IMR-90 (cell line): ENCODE results near the gene GSPT1. TPM values are rescaled to one million over a fixed set of nuclear protein-coding genes. Genes with fewer than 3 reads are reported as not detected.

Source experiments
- ATAC-seq: fragments of 200-7000 bp; cut with Tn5 transposase; 2 replicates; pipeline ENCODE4 v1.9.1; 2020; ENCODE audit warnings: low read depth, mild to moderate bottlenecking, moderate library complexity
- BruUV-seq: library from RNA; stranded (reverse); fragments of 400-500 nt; replicated peaks from 2 replicates; lab custom pipeline; 2021; lab: Mats Ljungman, UMichigan
- CTCF ChIA-PET: fragments of 300-600 bp; formaldehyde crosslinking; extraction: SDS; loops from one replicate; lab custom pipeline; 2021; ENCODE audit warnings: antibody characterized with exemption; lab: Yijun Ruan, JAX
- POLR2A ChIA-PET: fragments of 300-600 bp; sonication (Branson Sonifier 250); formaldehyde crosslinking; loops from one replicate; lab custom pipeline; 2022; ENCODE audit warnings: antibody characterized with exemption; ENCODE audit not compliant: unreplicated experiment; lab: Charles Lee
- DNase-seq: peaks from one replicate; pipeline ENCODE4 v3.0.0; 2013
- H2AFZ ChIP-seq: replicated peaks from 2 replicates; pipeline ENCODE3; 2013; ENCODE audit warnings: low read length, mild to moderate bottlenecking; ENCODE audit not compliant: poor library complexity
- H2AK5ac ChIP-seq: 2 replicates; pipeline ENCODE4 v1.6.1; 2013; ENCODE audit warnings: low read depth, low read length, inconsistent platforms
- H2AK9ac ChIP-seq: replicated peaks from 2 replicates; pipeline ENCODE3; 2013; ENCODE audit warnings: mild to moderate bottlenecking, low read depth, low read length, moderate library complexity; ENCODE audit not compliant: poor library complexity
- H2BK120ac ChIP-seq: 2 replicates; pipeline ENCODE4 v1.6.1; 2013; ENCODE audit warnings: low read depth, low read length, inconsistent platforms
- H2BK15ac ChIP-seq: 3 replicates; pipeline ENCODE4 v1.6.1; 2013; ENCODE audit warnings: low read depth, low read length, inconsistent platforms
- H2BK20ac ChIP-seq: 2 replicates; pipeline ENCODE4 v1.6.1; 2013; ENCODE audit warnings: low read depth, mild to moderate bottlenecking, inconsistent platforms, low read length, moderate library complexity
- H2BK5ac ChIP-seq: 2 replicates; pipeline ENCODE4 v1.6.1; 2013; ENCODE audit warnings: mild to moderate bottlenecking, low read depth, low read length, inconsistent platforms; ENCODE audit not compliant: poor library complexity, severe bottlenecking
- H3K14ac ChIP-seq: replicated peaks from 2 replicates; pipeline ENCODE4 v1.6.1; 2013; ENCODE audit warnings: low read depth, low read length, inconsistent platforms
- H3K18ac ChIP-seq: 2 replicates; pipeline ENCODE4 v1.6.1; 2013; ENCODE audit warnings: low read depth, low read length, control low read depth
- H3K23ac ChIP-seq: 2 replicates; pipeline ENCODE4 v1.6.1; 2013; ENCODE audit warnings: low read depth, low read length, inconsistent platforms
- H3K27ac ChIP-seq: 2 replicates; pipeline ENCODE4 v1.5.1; 2013; ENCODE audit warnings: mild to moderate bottlenecking, control low read depth, low read length; ENCODE audit not compliant: insufficient read depth
- H3K27me3 ChIP-seq: 2 replicates; pipeline ENCODE4 v1.6.1; 2013; ENCODE audit warnings: low read length; ENCODE audit not compliant: control insufficient read depth, insufficient read depth
- H3K36me3 ChIP-seq: 2 replicates; pipeline ENCODE4 v1.6.1; 2013; ENCODE audit warnings: low read length, mixed read lengths; ENCODE audit not compliant: control insufficient read depth, insufficient read depth
- H3K4ac ChIP-seq: 2 replicates; pipeline ENCODE4 v1.6.1; 2013; ENCODE audit warnings: low read depth, low read length, inconsistent platforms
- H3K4me1 ChIP-seq: 2 replicates; pipeline ENCODE4 v1.6.1; 2013; ENCODE audit warnings: low read length, mixed read lengths; ENCODE audit not compliant: control insufficient read depth, insufficient read depth
- H3K4me2 ChIP-seq: 2 replicates; pipeline ENCODE4 v1.6.1; 2013; ENCODE audit warnings: low read depth, mild to moderate bottlenecking, control low read depth, low read length, moderate library complexity
- H3K4me3 ChIP-seq: 2 replicates; pipeline ENCODE4 v1.5.1; 2013; ENCODE audit warnings: low read depth, mild to moderate bottlenecking, control low read depth, low read length, moderate library complexity; ENCODE audit not compliant: insufficient read depth
- H3K56ac ChIP-seq: 2 replicates; pipeline ENCODE4 v1.6.1; 2013; ENCODE audit warnings: low read length, inconsistent platforms; ENCODE audit not compliant: insufficient read depth; ENCODE audit errors: extremely low read depth
- H3K79me1 ChIP-seq, 2 experiments: 2 replicates each; pipeline ENCODE4 v1.6.1; 2013; ENCODE audit warnings: low read length in 2 of 2, inconsistent platforms in 1 of 2, low read depth in 1 of 2
- H3K9ac ChIP-seq: 2 replicates; pipeline ENCODE4 v1.6.1; 2013; ENCODE audit warnings: low read depth, low read length, control low read depth
- H3K9me1 ChIP-seq: 2 replicates; pipeline ENCODE4 v1.6.1; 2013; ENCODE audit warnings: low read length, inconsistent platforms; ENCODE audit not compliant: insufficient read depth
- H3K9me3 ChIP-seq: 2 replicates; pipeline ENCODE4 v1.6.1; 2013; ENCODE audit warnings: low read length; ENCODE audit not compliant: control insufficient read depth, insufficient read depth
- H4K20me1 ChIP-seq: 2 replicates; pipeline ENCODE4 v1.6.1; 2013; ENCODE audit warnings: low read length, inconsistent platforms; ENCODE audit not compliant: insufficient read depth
- H4K5ac ChIP-seq: 2 replicates; pipeline ENCODE4 v1.6.1; 2013; ENCODE audit warnings: mild to moderate bottlenecking, low read depth, low read length, control low read depth
- H4K8ac ChIP-seq, 2 experiments: 2 replicates each; pipeline ENCODE4 v1.6.1; 2013; ENCODE audit warnings: low read depth in 2 of 2, low read length in 2 of 2, control low read depth in 1 of 2, inconsistent platforms in 1 of 2
- H4K91ac ChIP-seq: 2 replicates; pipeline ENCODE4 v1.6.1; 2013; ENCODE audit warnings: low read depth, low read length, inconsistent platforms; ENCODE audit not compliant: insufficient read depth
- BHLHE40 ChIP-seq: fragments of 150-350 bp; IDR thresholded peaks from 2 replicates; pipeline ENCODE4 v1.6.1; 2016; ENCODE audit warnings: mild to moderate bottlenecking, low read depth, low read length
- CEBPB ChIP-seq: IDR thresholded peaks from 2 replicates; pipeline ENCODE4 v1.6.1; 2012; ENCODE audit warnings: low read depth, low read length, improper control_type of control experiment
- CHD1 ChIP-seq: IDR thresholded peaks from 2 replicates; pipeline ENCODE4 v1.6.1; 2012; ENCODE audit warnings: low read depth, low read length, improper control_type of control experiment
- CTCF ChIP-seq: conservative IDR thresholded peaks from 2 replicates; pipeline ENCODE4 v1.5.1; 2012; ENCODE audit warnings: mild to moderate bottlenecking, low read depth, low read length, improper control_type of control experiment
- FOS ChIP-seq: fragments of 150-350 bp; IDR thresholded peaks from 2 replicates; pipeline ENCODE4 v1.6.1; 2016; ENCODE audit warnings: low read depth, low read length
- MAFK ChIP-seq: IDR thresholded peaks from 2 replicates; pipeline ENCODE4 v1.6.1; 2012; ENCODE audit warnings: low read depth, low read length, improper control_type of control experiment
- MAZ ChIP-seq: IDR thresholded peaks from 2 replicates; pipeline ENCODE4 v1.6.1; 2012; ENCODE audit warnings: low read depth, mild to moderate bottlenecking, low read length, improper control_type of control experiment, moderate library complexity, borderline replicate concordance
- MXI1 ChIP-seq: IDR thresholded peaks from 2 replicates; pipeline ENCODE4 v1.6.1; 2012; ENCODE audit warnings: low read depth, mild to moderate bottlenecking, low read length, moderate library complexity, borderline replicate concordance
- NFE2L2 ChIP-seq: fragments of 150-350 bp; IDR thresholded peaks from 2 replicates; pipeline ENCODE4 v1.6.1; 2016; ENCODE audit warnings: low read depth, mild to moderate bottlenecking, low read length
- POLR2A ChIP-seq: IDR thresholded peaks from 2 replicates; pipeline ENCODE4 v1.6.1; 2012; ENCODE audit warnings: mild to moderate bottlenecking, low read depth, low read length
- RAD21 ChIP-seq: IDR thresholded peaks from 2 replicates; pipeline ENCODE4 v1.6.1; 2012; ENCODE audit warnings: low read length, improper control_type of control experiment
- RCOR1 ChIP-seq: IDR thresholded peaks from 2 replicates; pipeline ENCODE4 v1.6.1; 2012; ENCODE audit warnings: mild to moderate bottlenecking, low read length, improper control_type of control experiment; ENCODE audit not compliant: insufficient replicate concordance
- RFX5 ChIP-seq: IDR thresholded peaks from 2 replicates; pipeline ENCODE4 v1.8.0; 2012; ENCODE audit warnings: low read depth, mild to moderate bottlenecking, low read length, moderate library complexity
- SMC3 ChIP-seq: fragments of 150-350 bp; IDR thresholded peaks from 2 replicates; pipeline ENCODE4 v1.6.1; 2016; ENCODE audit warnings: low read depth, mild to moderate bottlenecking, antibody characterized with exemption, low read length, moderate library complexity
- USF2 ChIP-seq: fragments of 150-350 bp; IDR thresholded peaks from 2 replicates; pipeline ENCODE4 v1.6.1; 2017; ENCODE audit warnings: mild to moderate bottlenecking, antibody characterized with exemption, low read length, low read depth
- WGBS, 2 experiments: methylation state at CpG; one replicate each; pipeline versions ENCODE4 v1.1.5 to v1.1.7; 2013; ENCODE audit warnings: missing lambda C conversion rate in 2 of 2; ENCODE audit not compliant: insufficient read length in 1 of 2; ENCODE audit errors: extremely low coverage in 2 of 2; 5-methylcytosine and 5-hydroxymethylcytosine counted together
- dilution Hi-C: fragments of 300-500 bp; cut with HindIII; formaldehyde crosslinking; loops from one replicate; pipeline ENCODE4 v1.14.3; 2018; ENCODE audit warnings: low sequenced_read_pairs; ENCODE audit not compliant: unreplicated experiment
- in situ Hi-C: fragments of 300-500 bp; cut with MboI; formaldehyde crosslinking; loops from 3 replicates; pipeline ENCODE4 v1.14.3; 2019; ENCODE audit warnings: low sequenced_read_pairs, inconsistent platforms, mixed read lengths
- intact Hi-C: fragments of 100-400 bp; cut with micrococcal nuclease; formaldehyde crosslinking; loops from 2 replicates; pipeline ENCODE4 v1.10.0; 2022
- polyA plus RNA-seq, 3 experiments: library from polyadenylated mRNA; depleted of rRNA; stranded (reverse); fragments of >200 nt; gene quantifications; 2 replicates each; pipeline ENCODE4 v1.2.3, GENCODE V29; 2012; ENCODE audit warnings: low replicate concordance in 1 of 3
- total RNA-seq: library from RNA; depleted of rRNA; stranded (reverse); fragments of >200 nt; gene quantifications from 2 replicates; pipeline ENCODE4 v1.2.3, GENCODE V29; 2012
- TF ChIP-seq, protein P1 (sequence below): fragments of 150-350 bp; IDR thresholded peaks from 2 replicates; pipeline ENCODE4 v1.6.1; 2016; ENCODE audit warnings: low read depth, mild to moderate bottlenecking, low read length, moderate library complexity, borderline replicate concordance

Gene GSPT1
- total and polyA plus RNA-seq, 2 of the 4 experiments (the other 2 are of a cell fraction), result 76.3 to 84.8 TPM

GRCh38 chr16:11880007-11880406 is 35.7 kb downstream of the GSPT1 start:
- Histone ChIP-seq H2AFZ (no peak overlapping the region), H3K36me3 (peaks cover 41% of the 10 kb centered on the region), H4K8ac (no peak overlapping the region), H2AK5ac (no peak overlapping the region), H4K5ac (no peak overlapping the region), H2BK15ac (no peak overlapping the region), H3K56ac (no peak overlapping the region), H4K91ac (no peak overlapping the region), H2BK120ac (no peak overlapping the region), H3K27me3 (no peaks in the 10 kb centered on the region), H2BK5ac (no peak overlapping the region), H3K9me3 (no peaks in the 10 kb centered on the region), H2AK9ac (no peak overlapping the region), H4K20me1 (peaks cover 5% of the 10 kb centered on the region; the same call in 1 of the 2 replicates), H3K9ac (no peak overlapping the region), H3K4me3 (no peak overlapping the region), H3K4me1 (no peaks in the 10 kb centered on the region), H3K4me2 (no peak overlapping the region), H3K9me1 (no peaks in the 10 kb centered on the region), H3K18ac (no peak overlapping the region), H3K27ac (no peak overlapping the region), H2BK20ac (no peak overlapping the region), H3K23ac (no peak overlapping the region), H3K4ac (no peak overlapping the region), H3K14ac (no peak overlapping the region), H3K79me1 (peaks cover 16 to 32% of the 10 kb centered on the region in 2 experiments)
- no TSS peak for BruUV-seq
- CTCF ChIA-PET, result no interaction called here
- POLR2A ChIA-PET, result no interaction called here
- WGBS, 2 experiments, result no CpG with 5 or more reads among the region's 5 CpGs
- dilution Hi-C loops (no loop called here), intact Hi-C loops (no loop called here), in situ Hi-C loops (no loop called here)
- ATAC-seq, result no peak
- DNase-seq, result no peak
- no peak for TF ChIP-seq RFX5
- TF ChIP-seq USF2, result no peak
- TF ChIP-seq, protein P1, sequence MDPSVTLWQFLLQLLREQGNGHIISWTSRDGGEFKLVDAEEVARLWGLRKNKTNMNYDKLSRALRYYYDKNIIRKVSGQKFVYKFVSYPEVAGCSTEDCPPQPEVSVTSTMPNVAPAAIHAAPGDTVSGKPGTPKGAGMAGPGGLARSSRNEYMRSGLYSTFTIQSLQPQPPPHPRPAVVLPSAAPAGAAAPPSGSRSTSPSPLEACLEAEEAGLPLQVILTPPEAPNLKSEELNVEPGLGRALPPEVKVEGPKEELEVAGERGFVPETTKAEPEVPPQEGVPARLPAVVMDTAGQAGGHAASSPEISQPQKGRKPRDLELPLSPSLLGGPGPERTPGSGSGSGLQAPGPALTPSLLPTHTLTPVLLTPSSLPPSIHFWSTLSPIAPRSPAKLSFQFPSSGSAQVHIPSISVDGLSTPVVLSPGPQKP, result no peak
- TF ChIP-seq SMC3, result no peak
- no peak for TF ChIP-seq FOS
- TF ChIP-seq RAD21, result no peak
- TF ChIP-seq MXI1, result no peak
- TF ChIP-seq POLR2A, result no peak
- no peak for TF ChIP-seq MAFK
- no peak for TF ChIP-seq BHLHE40
- TF ChIP-seq CHD1, result no peak
- no peak for TF ChIP-seq CTCF
- no peak for TF ChIP-seq CEBPB
- no peak for TF ChIP-seq RCOR1
- TF ChIP-seq MAZ, result no peak
- TF ChIP-seq NFE2L2, result no peak
